Ascending aorta (tissue), 2 donors: ENCODE measurements around the gene ATXN7L3B. TPM values are rescaled to one million over a fixed set of nuclear protein-coding genes. Genes with fewer than 3 reads are reported as not detected.

Source experiments
- DNase-seq, 2 donors: peaks; one replicate each; pipeline ENCODE4 v3.0.0-alpha.2; 2019; ENCODE audit warnings: low spot score in 2 of 2
- H3K27ac ChIP-seq, 2 donors: fragments of 200-600 bp; sonication (generic); one replicate each; pipeline ENCODE4 v1.5.1; 2016 to 2017; ENCODE audit warnings: mild to moderate bottlenecking in 1 of 2
- H3K27me3 ChIP-seq: fragments of 200-600 bp; sonication (generic); one replicate; pipeline ENCODE4 v1.5.1; 2017
- H3K36me3 ChIP-seq, 2 donors: fragments of 200-600 bp; sonication (generic); one replicate each; pipeline ENCODE4 v1.5.1; 2016
- H3K4me1 ChIP-seq, 2 donors: fragments of 200-600 bp; sonication (generic); one replicate each; pipeline ENCODE4 v1.5.1; 2016 to 2017; ENCODE audit warnings: mild to moderate bottlenecking in 1 of 2
- H3K4me3 ChIP-seq, 2 donors: fragments of 200-600 bp; sonication (generic); one replicate each; pipeline ENCODE4 v1.5.1; 2016 to 2017; ENCODE audit warnings: mild to moderate bottlenecking in 1 of 2
- H3K9me3 ChIP-seq, 2 donors: fragments of 200-600 bp; sonication (generic); one replicate each; pipeline ENCODE4 v1.5.1; 2016
- intact Hi-C: fragments of 100-400 bp; cut with DNase I; formaldehyde crosslinking; loops from one replicate; pipeline ENCODE4 v1.15.1; 2023
- total RNA-seq: library from RNA; depleted of rRNA; stranded (reverse); fragments of >200 nt; gene quantifications from one replicate; pipeline ENCODE4 v1.1.0, GENCODE V29; 2016
- TF ChIP-seq, protein P1 (sequence below), 3 experiments: fragments of 200-600 bp in 2 of 3; fragments of 450-650 bp in 1 of 3; sonication (generic) in 2 of 3; IDR thresholded peaks; one replicate each; pipeline ENCODE4 v1.5.1; 2016 to 2019; ENCODE audit warnings: antibody characterized with exemption in 3 of 3, mild to moderate bottlenecking in 1 of 3, moderate library complexity in 1 of 3

The ATXN7L3B gene
- total RNA-seq, 1 donor from 2014 or later, result 11.3 TPM

DNA sequence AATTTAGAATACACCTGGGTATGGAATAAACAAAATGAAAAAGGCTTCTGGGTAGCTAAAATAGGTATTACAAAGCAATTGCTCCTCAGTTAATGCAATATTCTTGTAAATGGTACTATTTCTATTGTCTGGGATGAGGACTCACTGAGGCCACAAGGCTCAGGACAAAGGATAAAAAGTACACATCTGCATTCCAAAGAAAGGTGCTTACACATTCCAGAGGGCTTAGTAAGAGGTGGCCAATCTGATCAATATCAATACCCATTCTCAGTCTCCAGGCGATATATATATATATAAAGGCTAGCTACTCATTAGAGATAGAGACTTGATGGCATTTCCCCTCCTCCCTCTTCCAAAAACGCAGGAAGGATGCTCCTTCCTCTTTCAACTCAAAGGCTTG lies 43.8 kb downstream of the ATXN7L3B start:
- H3K27ac ChIP-seq, result no peak overlapping the region
- H3K27me3 ChIP-seq, result no peaks in the 10 kb centered on the region
- H3K9me3 ChIP-seq, result no peaks in the 10 kb centered on the region
- intact Hi-C loops, result no loop called here
- TF ChIP-seq, protein P1, sequence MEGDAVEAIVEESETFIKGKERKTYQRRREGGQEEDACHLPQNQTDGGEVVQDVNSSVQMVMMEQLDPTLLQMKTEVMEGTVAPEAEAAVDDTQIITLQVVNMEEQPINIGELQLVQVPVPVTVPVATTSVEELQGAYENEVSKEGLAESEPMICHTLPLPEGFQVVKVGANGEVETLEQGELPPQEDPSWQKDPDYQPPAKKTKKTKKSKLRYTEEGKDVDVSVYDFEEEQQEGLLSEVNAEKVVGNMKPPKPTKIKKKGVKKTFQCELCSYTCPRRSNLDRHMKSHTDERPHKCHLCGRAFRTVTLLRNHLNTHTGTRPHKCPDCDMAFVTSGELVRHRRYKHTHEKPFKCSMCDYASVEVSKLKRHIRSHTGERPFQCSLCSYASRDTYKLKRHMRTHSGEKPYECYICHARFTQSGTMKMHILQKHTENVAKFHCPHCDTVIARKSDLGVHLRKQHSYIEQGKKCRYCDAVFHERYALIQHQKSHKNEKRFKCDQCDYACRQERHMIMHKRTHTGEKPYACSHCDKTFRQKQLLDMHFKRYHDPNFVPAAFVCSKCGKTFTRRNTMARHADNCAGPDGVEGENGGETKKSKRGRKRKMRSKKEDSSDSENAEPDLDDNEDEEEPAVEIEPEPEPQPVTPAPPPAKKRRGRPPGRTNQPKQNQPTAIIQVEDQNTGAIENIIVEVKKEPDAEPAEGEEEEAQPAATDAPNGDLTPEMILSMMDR (IDR thresholded peaks at IDR 0.05), result no peak
- H3K36me3 ChIP-seq, result no peaks in the 10 kb centered on the region
- no peak for DNase-seq
- H3K4me3 ChIP-seq, result no peak overlapping the region
- no peaks in the 10 kb centered on the region for H3K4me1 ChIP-seq

DNA sequence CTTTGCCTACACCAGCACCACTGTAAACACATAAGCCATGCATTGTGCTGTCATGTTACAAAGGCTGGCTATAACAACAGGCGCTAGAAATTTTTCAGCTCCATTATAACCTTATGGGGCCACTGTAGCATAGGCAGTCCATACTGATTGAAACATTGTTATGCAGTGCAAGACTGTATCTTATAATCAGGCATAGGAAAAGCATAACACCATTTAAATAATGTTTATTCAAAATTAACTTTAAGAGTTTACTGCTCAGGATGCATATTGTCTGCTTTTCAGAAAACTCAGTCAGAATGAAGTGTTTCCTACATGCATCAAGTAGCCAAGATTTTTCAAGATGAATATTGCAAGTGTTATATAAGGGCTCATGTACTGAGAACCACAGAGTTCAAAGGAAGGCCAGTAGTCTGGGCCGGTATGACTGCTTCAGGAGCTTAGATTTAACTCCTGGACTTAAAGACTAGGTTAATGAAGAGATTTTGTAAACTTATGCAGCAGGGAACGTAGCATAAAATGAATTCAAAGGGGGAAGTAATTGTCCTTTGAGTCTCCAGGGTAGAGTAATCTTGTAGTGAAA lies 46.9 kb downstream of the ATXN7L3B start:
- TF ChIP-seq, protein P1 (IDR thresholded peaks at IDR 0.05), result no peak
- no peaks in the 10 kb centered on the region for H3K36me3 ChIP-seq
- intact Hi-C loops, result no loop called here

DNA sequence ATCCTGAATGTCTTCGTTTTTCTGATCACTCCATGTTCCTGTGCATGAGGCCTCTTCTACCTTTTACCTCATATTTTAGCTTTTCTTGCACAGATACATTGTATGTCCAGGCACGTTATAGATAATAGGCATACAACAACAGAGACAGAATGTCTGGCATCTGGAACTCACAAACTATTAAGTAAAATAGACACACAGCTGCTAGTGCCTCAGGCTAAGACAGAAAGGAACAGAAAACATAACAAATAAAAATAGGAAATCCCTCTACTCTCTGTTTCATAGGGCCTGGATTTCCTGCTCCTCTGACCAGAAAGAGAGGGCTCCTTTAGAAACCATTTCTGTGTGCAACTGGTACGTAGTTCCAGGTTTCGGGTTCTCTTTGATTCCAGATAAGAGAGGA lies 48.6 kb downstream of the ATXN7L3B start:
- Histone ChIP-seq H3K36me3 (no peaks in the 10 kb centered on the region), H3K4me3 (no peak overlapping the region), H3K27ac (no peak overlapping the region), H3K4me1 (no peaks in the 10 kb centered on the region), H3K27me3 (no peaks in the 10 kb centered on the region), H3K9me3 (no peaks in the 10 kb centered on the region)
- no peak for DNase-seq
- intact Hi-C loops, result no loop called here
- TF ChIP-seq, protein P1 (IDR thresholded peaks at IDR 0.05), result no peak

More for the DNA sequence above, 46.9 kb downstream of the ATXN7L3B start:
- DNase-seq, result no peak
- Histone ChIP-seq H3K4me1 (no peaks in the 10 kb centered on the region), H3K4me3 (no peak overlapping the region), H3K27me3 (no peaks in the 10 kb centered on the region), H3K9me3 (no peaks in the 10 kb centered on the region), H3K27ac (no peak overlapping the region)
